COLO829 (cell line): ENCODE measurements around the gene C16orf96.

Experiments used
- DNase-seq: peaks from one replicate; pipeline ENCODE4 v3.0.0; 2012; ENCODE audit warnings: low spot score

The C16orf96 gene

GRCh38 chr16:4601864-4602186 is 45.7 kb downstream of the C16orf96 start:
- no peak for DNase-seq

- no peak for DNase-seq
Observed at GRCh38 chr16:4602331-4602730, 46.2 kb downstream of the C16orf96 start.

- DNase-seq, result no peak
Observed at GRCh38 chr16:4603624-4604170, 47.6 kb downstream of the C16orf96 start.

GRCh38 chr16:4604401-4604800 is 48.3 kb downstream of the C16orf96 start:
- no peak for DNase-seq

- DNase-seq, result no peak
Observed at GRCh38 chr16:4606354-4606753, 50.2 kb downstream of the C16orf96 start.

- DNase-seq, result no peak
Observed at GRCh38 chr16:4607841-4608703, 51.9 kb downstream of the C16orf96 start.

- DNase-seq, result no peak
Observed at GRCh38 chr16:4608704-4608980, 52.5 kb downstream of the C16orf96 start.

GRCh38 chr16:4609200-4610010 is 53.3 kb downstream of the C16orf96 start:
- DNase-seq, result no peak

- no peak for DNase-seq
Observed at GRCh38 chr16:4610011-4611005, 54.2 kb downstream of the C16orf96 start.

GRCh38 chr16:4611337-4612021 is 55.3 kb downstream of the C16orf96 start:
- no peak for DNase-seq

- DNase-seq, result no peak
Observed at GRCh38 chr16:4612474-4612931, 56.4 kb downstream of the C16orf96 start.

- no peak for DNase-seq
Observed at GRCh38 chr16:4612977-4613635, 57.0 kb downstream of the C16orf96 start.

- no peak for DNase-seq
Observed at GRCh38 chr16:4613636-4614570, 57.8 kb downstream of the C16orf96 start.

GRCh38 chr16:4614571-4615383 is 58.6 kb downstream of the C16orf96 start, which contains the start of gene UBALD1:
TSS of gene UBALD1 (minus strand) at chr16:4614888. CDS start at chr16:4614797, 91 bp downstream.
- peak; percentile 68 for DNase-seq

- DNase-seq, result no peak
Observed at GRCh38 chr16:4615384-4616046, 59.4 kb downstream of the C16orf96 start.

- DNase-seq, result peak; percentile 98
Observed at GRCh38 chr16:4616047-4616811, 60.1 kb downstream of the C16orf96 start.

- DNase-seq, result no peak
Observed at GRCh38 chr16:4617880-4618279, 61.7 kb downstream of the C16orf96 start.
